Lower leg skin (tissue), 4 donors: ENCODE results near the gene EPO. TPM values are rescaled to one million over a fixed set of nuclear protein-coding genes. Genes with fewer than 3 reads are reported as not detected.
A peak's percentile ranks its signal among the peaks of the same experiment; 100 is the strongest.

Source experiments
- DNase-seq, 2 donors: peaks; one replicate each; pipeline ENCODE4 v3.0.0-alpha.2; 2019; ENCODE audit warnings: low spot score in 2 of 2
- H3K4me3 ChIP-seq: fragments of 200-600 bp; sonication (generic); 2 replicates; pipeline ENCODE4 v1.5.1; 2017; ENCODE audit warnings: mild to moderate bottlenecking, low read depth; ENCODE audit not compliant: poor library complexity, severe bottlenecking
- CTCF ChIP-seq, 3 donors: fragments of 450-650 bp; IDR thresholded peaks; one replicate each; pipeline ENCODE4 v1.5.1; 2016; ENCODE audit warnings: antibody characterized with exemption in 3 of 3, mild to moderate bottlenecking in 3 of 3, moderate library complexity in 2 of 3
- POLR2A ChIP-seq, 2 donors: fragments of 450-650 bp; IDR thresholded peaks; one replicate each; pipeline ENCODE4 v1.6.1; 2016 to 2017; ENCODE audit warnings: antibody characterized with exemption in 2 of 2, mild to moderate bottlenecking in 1 of 2, moderate library complexity in 1 of 2
- whole genome bisulfite sequencing, 2 donors: methylation state at CpG; one replicate each; pipeline ENCODE4 v1.1.5; 2018; 5-methylcytosine and 5-hydroxymethylcytosine counted together
- intact Hi-C: fragments of 100-400 bp; cut with DNase I; formaldehyde crosslinking; loops from one replicate; pipeline ENCODE4 v1.15.0; 2023; ENCODE audit warnings: low total_unique reads
- total RNA-seq, 4 donors: library from RNA; depleted of rRNA; stranded (reverse); fragments of >200 nt; gene quantifications; one replicate each; pipeline ENCODE4 v1.1.0, GENCODE V29; 2016

EPO gene
- total RNA-seq, 4 donors from 2014 or later = 0.17 to 0.25 TPM; not detected in 2

GRCh38 chr7:100686201-100686821 lies 34.0 kb upstream of the EPO start:
- H3K4me3 ChIP-seq = no peak overlapping the region
- WGBS, 2 donors = 78 to 83% methylated on average over 32 to 33 of the region's 33 CpGs
- no peak for TF ChIP-seq POLR2A (IDR thresholded peaks at IDR 0.05)
- TF ChIP-seq CTCF (IDR thresholded peaks at IDR 0.05) = no peak
- DNase-seq = peak in 1 of 2 donors; percentile 86
- intact Hi-C loops = loop anchor here (5.0 kb wide), 1 partner anchor 204 kb away; the partner anchor contains the start of gene NYAP1

GRCh38 chr7:100686822-100687211 lies 33.5 kb upstream of the EPO start:
- 92 to 95% methylated on average over 17 of the region's 17 CpGs for WGBS, 2 donors

GRCh38 chr7:100687261-100687660 lies 33.0 kb upstream of the EPO start:
- H3K4me3 ChIP-seq = no peak overlapping the region
- intact Hi-C loops = loop anchor here (5.0 kb wide), 1 partner anchor 205 kb away; the partner anchor contains the start of gene NYAP1
- peak in 1 of 2 donors; percentile 80 for DNase-seq
- no peak for TF ChIP-seq CTCF (IDR thresholded peaks at IDR 0.05)
- no peak for TF ChIP-seq POLR2A (IDR thresholded peaks at IDR 0.05)
- 90 to 91% methylated on average over 22 of the region's 22 CpGs for WGBS, 2 donors

More at GRCh38 chr7:100686822-100687211, 33.5 kb upstream of the EPO start:
- DNase-seq = peak in 1 of 2 donors; percentile 80
- no peak overlapping the region for H3K4me3 ChIP-seq
- intact Hi-C loops = loop anchor here (5.0 kb wide), 1 partner anchor 205 kb away; the partner anchor contains the start of gene NYAP1
- TF ChIP-seq POLR2A (IDR thresholded peaks at IDR 0.05) = no peak
- no peak for TF ChIP-seq CTCF (IDR thresholded peaks at IDR 0.05)

- peak in 1 of 2 donors; percentile 82 for DNase-seq
- intact Hi-C loops = loop anchor here (5.0 kb wide), 1 partner anchor 206 kb away; the partner anchor contains the start of gene NYAP1
- H3K4me3 ChIP-seq = no peak overlapping the region
- 80 to 86% methylated on average over 22 to 23 of the region's 25 CpGs for WGBS, 2 donors
- TF ChIP-seq CTCF (IDR thresholded peaks at IDR 0.05) (no peak), POLR2A (IDR thresholded peaks at IDR 0.05) (no peak)
Observed at GRCh38 chr7:100687751-100688300, 32.4 kb upstream of the EPO start.

GRCh38 chr7:100688326-100688860 lies 31.9 kb upstream of the EPO start:
- no peak for TF ChIP-seq CTCF (IDR thresholded peaks at IDR 0.05)
- no peak for TF ChIP-seq POLR2A (IDR thresholded peaks at IDR 0.05)
- DNase-seq = no peak
- H3K4me3 ChIP-seq = no peak overlapping the region
- 89 to 91% methylated on average over 16 of the region's 16 CpGs for WGBS, 2 donors
- intact Hi-C loops = loop anchor here (5.0 kb wide), 1 partner anchor 206 kb away; the partner anchor contains the start of gene NYAP1
